H1 (cell line): Measurements from ENCODE around the gene HIPK1. TPM values are rescaled to one million over a fixed set of nuclear protein-coding genes. Genes with fewer than 3 reads are reported as not detected.

Source experiments
- CTCF ChIA-PET: fragments of 300-600 bp; sonication (Branson Sonifier 250); formaldehyde crosslinking; loops from one replicate; lab custom pipeline; 2021; ENCODE audit not compliant: partially characterized antibody; lab: Charles Lee
- POLR2A ChIA-PET: fragments of 300-600 bp; sonication (Branson Sonifier 250); formaldehyde crosslinking; loops from one replicate; lab custom pipeline; 2021; ENCODE audit warnings: inconsistent platforms; ENCODE audit not compliant: partially characterized antibody; lab: Charles Lee
- DNase-seq, 2 experiments: peaks; one replicate each; pipeline versions ENCODE4 v3.0.0 to v3.0.0-alpha.2; 2010 to 2022; ENCODE audit warnings: low spot score in 2 of 2, low read depth in 1 of 2, mixed read lengths in 1 of 2
- FAIRE-seq: peaks from 2 replicates; lab custom pipeline; 2011; peaks lifted over from hg19 to GRCh38; lab: Jason Lieb, UNC
- H2AFZ ChIP-seq: 2 replicates; pipeline ENCODE4 v1.8.1; 2012; ENCODE audit warnings: low read length, inconsistent platforms
- H2AK5ac ChIP-seq: 2 replicates; pipeline ENCODE4 v1.6.1; 2013; ENCODE audit warnings: low read depth, low read length
- H2BK120ac ChIP-seq: replicated peaks from 2 replicates; pipeline ENCODE3; 2013; ENCODE audit warnings: low read depth, low read length, inconsistent platforms
- H2BK12ac ChIP-seq: 2 replicates; pipeline ENCODE4 v1.6.1; 2013; ENCODE audit warnings: low read depth, low read length
- H2BK15ac ChIP-seq: 2 replicates; pipeline ENCODE4 v1.6.1; 2013; ENCODE audit warnings: low read length
- H2BK20ac ChIP-seq: 2 replicates; pipeline ENCODE4 v1.6.1; 2013; ENCODE audit warnings: low read length
- H2BK5ac ChIP-seq: 2 replicates; pipeline ENCODE4 v1.6.1; 2013; ENCODE audit warnings: low read depth, low read length
- H3K14ac ChIP-seq: 2 replicates; pipeline ENCODE4 v1.6.1; 2013; ENCODE audit warnings: inconsistent platforms; ENCODE audit not compliant: insufficient read length
- H3K18ac ChIP-seq: 2 replicates; pipeline ENCODE4 v1.6.1; 2013; ENCODE audit warnings: low read length; ENCODE audit errors: extremely low read depth
- H3K23ac ChIP-seq: 2 replicates; pipeline ENCODE4 v1.6.1; 2013; ENCODE audit warnings: inconsistent platforms; ENCODE audit not compliant: insufficient read length
- H3K23me2 ChIP-seq: 2 replicates; pipeline ENCODE4 v1.6.1; 2013; ENCODE audit warnings: low read depth, low read length
- H3K27ac ChIP-seq: 2 replicates; pipeline ENCODE4 v1.6.1; 2011; ENCODE audit warnings: low read depth, low read length, inconsistent platforms
- H3K27me3 ChIP-seq, 4 experiments: replicated peaks in 1 of 4; 1 replicate in 1 of 4; 2 replicates in 3 of 4; pipeline versions ENCODE4 v1.6.1 to v1.8.1; 2011 to 2013; ENCODE audit warnings: low read length in 3 of 4, mild to moderate bottlenecking in 3 of 4, inconsistent platforms in 2 of 4, mixed read lengths in 2 of 4, moderate library complexity in 1 of 4; ENCODE audit not compliant: control insufficient read depth in 3 of 4, insufficient read depth in 3 of 4; ENCODE audit errors: extremely low read depth in 1 of 4
- H3K36me3 ChIP-seq, 4 experiments: 2 replicates each; pipeline versions ENCODE4 v1.6.1 to v1.8.1; 2011 to 2013; ENCODE audit warnings: mild to moderate bottlenecking in 4 of 4, low read length in 3 of 4, moderate library complexity in 2 of 4, control low read depth in 1 of 4, inconsistent platforms in 1 of 4; ENCODE audit not compliant: insufficient read depth in 4 of 4, control insufficient read depth in 2 of 4
- H3K4ac ChIP-seq: replicated peaks from 2 replicates; pipeline ENCODE3; 2013; ENCODE audit warnings: low read length, low read depth, mixed read lengths, inconsistent platforms; ENCODE audit not compliant: insufficient read length
- H3K4me1 ChIP-seq, 4 experiments: replicated peaks in 1 of 4; 1 replicate in 1 of 4; 2 replicates in 3 of 4; pipeline versions ENCODE4 v1.6.1 to v1.8.1; 2011 to 2013; ENCODE audit warnings: low read length in 3 of 4, inconsistent platforms in 2 of 4, mixed read lengths in 1 of 4; ENCODE audit not compliant: insufficient read depth in 4 of 4, control insufficient read depth in 3 of 4
- H3K4me2 ChIP-seq, 2 experiments: 2 replicates each; pipeline versions ENCODE4 v1.6.1 to v1.8.1; 2011 to 2013; ENCODE audit warnings: low read depth in 2 of 2, low read length in 2 of 2, control low read depth in 1 of 2, inconsistent platforms in 1 of 2, mild to moderate bottlenecking in 1 of 2; ENCODE audit not compliant: insufficient read depth in 1 of 2
- H3K4me3 ChIP-seq, 4 experiments: fragments of 200-600, 300-600 bp in 1 of 4; sonication (generic), shearing (Covaris generic), sonication (Bioruptor Twin) in 1 of 4; 2 replicates each; pipeline versions ENCODE4 v1.5.1 to v1.8.1; 2011 to 2016; ENCODE audit warnings: low read length in 4 of 4, low read depth in 3 of 4, control low read depth in 2 of 4, inconsistent platforms in 2 of 4, mild to moderate bottlenecking in 2 of 4, mixed read lengths in 1 of 4, moderate library complexity in 1 of 4; ENCODE audit not compliant: insufficient read depth in 2 of 4; ENCODE audit errors: extremely low read depth in 1 of 4
- H3K56ac ChIP-seq: replicated peaks from 2 replicates; pipeline ENCODE3; 2013; ENCODE audit warnings: low read depth, mild to moderate bottlenecking, mixed read lengths, low read length, inconsistent platforms; ENCODE audit not compliant: insufficient read length
- H3K79me1 ChIP-seq: 2 replicates; pipeline ENCODE4 v1.6.1; 2013; ENCODE audit warnings: low read depth, low read length, control low read depth
- H3K79me2 ChIP-seq, 2 experiments: 2 replicates each; pipeline versions ENCODE4 v1.6.1 to v1.8.1; 2012 to 2013; ENCODE audit warnings: low read length in 2 of 2, mild to moderate bottlenecking in 2 of 2, inconsistent platforms in 1 of 2; ENCODE audit not compliant: insufficient read depth in 2 of 2, control insufficient read depth in 1 of 2
- H3K9ac ChIP-seq, 4 experiments: replicated peaks in 1 of 4; 1 replicate in 1 of 4; 2 replicates in 3 of 4; pipeline versions ENCODE4 v1.6.1 to v1.8.1; 2011 to 2013; ENCODE audit warnings: low read depth in 3 of 4, low read length in 3 of 4, control low read depth in 2 of 4, mild to moderate bottlenecking in 2 of 4, moderate library complexity in 2 of 4, inconsistent platforms in 1 of 4; ENCODE audit errors: extremely low read depth in 1 of 4
- H3K9me3 ChIP-seq, 2 experiments: 2 replicates each; pipeline versions ENCODE4 v1.6.1 to v1.8.1; 2012 to 2013; ENCODE audit warnings: mild to moderate bottlenecking in 2 of 2, moderate library complexity in 2 of 2, control low read depth in 1 of 2, inconsistent platforms in 1 of 2, low read depth in 1 of 2, low read length in 1 of 2, mixed read lengths in 1 of 2; ENCODE audit not compliant: insufficient read depth in 2 of 2
- H4K20me1 ChIP-seq, 2 experiments: replicated peaks in 1 of 2; 2 replicates each; pipeline versions ENCODE3 to v1.8.1; 2011 to 2013; ENCODE audit warnings: inconsistent platforms in 2 of 2, low read length in 2 of 2, mild to moderate bottlenecking in 1 of 2; ENCODE audit not compliant: insufficient read depth in 2 of 2, control insufficient read depth in 1 of 2
- H4K5ac ChIP-seq: 2 replicates; pipeline ENCODE4 v1.6.1; 2013; ENCODE audit warnings: low read length, low read depth, mixed read lengths, inconsistent platforms; ENCODE audit not compliant: insufficient read length
- H4K8ac ChIP-seq: 2 replicates; pipeline ENCODE4 v1.8.0; 2013; ENCODE audit warnings: mild to moderate bottlenecking, moderate library complexity, low read length, inconsistent platforms; ENCODE audit not compliant: insufficient read depth; ENCODE audit errors: extremely low read depth
- H4K91ac ChIP-seq: replicated peaks from 2 replicates; pipeline ENCODE3; 2013; ENCODE audit warnings: low read length, mixed read lengths, inconsistent platforms; ENCODE audit not compliant: insufficient read length
- ASH2L ChIP-seq: fragments of 200-600, 300-600 bp; sonication (generic); IDR thresholded peaks from one replicate; pipeline ENCODE4 v1.7.1; 2017; ENCODE audit warnings: low read length
- BACH1 ChIP-seq: IDR thresholded peaks from 2 replicates; pipeline ENCODE4 v1.6.1; 2012; ENCODE audit warnings: low read length, improper control_type of control experiment
- BCL11A ChIP-seq, 2 experiments: IDR thresholded peaks; one replicate each; pipeline ENCODE4 v1.6.1; 2011; ENCODE audit warnings: low read depth in 2 of 2, low read length in 2 of 2, mild to moderate bottlenecking in 2 of 2
- CEBPB ChIP-seq: IDR thresholded peaks from 2 replicates; pipeline ENCODE4 v1.6.1; 2012; ENCODE audit warnings: low read depth, low read length
- EGR1 ChIP-seq: IDR thresholded peaks from 2 replicates; pipeline ENCODE4 v1.6.1; 2011; ENCODE audit warnings: low read depth, low read length, borderline replicate concordance
- FOSL1 ChIP-seq: IDR thresholded peaks from 2 replicates; pipeline ENCODE4 v1.6.1; 2011; ENCODE audit warnings: mild to moderate bottlenecking, low read depth, low read length, moderate library complexity; ENCODE audit not compliant: insufficient read depth
- JUND ChIP-seq: IDR thresholded peaks from 2 replicates; pipeline ENCODE4 v1.6.1; 2011; ENCODE audit warnings: mild to moderate bottlenecking, improper control_type of control experiment, low read length
- KDM5A ChIP-seq: fragments of 200-600 bp; IDR thresholded peaks from 2 replicates; pipeline ENCODE4 v1.7.1; 2012; ENCODE audit warnings: mild to moderate bottlenecking, low read length, inconsistent platforms, mixed read lengths
- MAFK ChIP-seq: IDR thresholded peaks from 2 replicates; pipeline ENCODE4 v1.6.1; 2012; ENCODE audit warnings: low read depth, mild to moderate bottlenecking, improper control_type of control experiment, low read length
- RBBP5 ChIP-seq: IDR thresholded peaks from 2 replicates; pipeline ENCODE4 v1.7.1; 2012; ENCODE audit warnings: low read depth, mild to moderate bottlenecking, inconsistent platforms, low read length, moderate library complexity, borderline replicate concordance
- TCF12 ChIP-seq: IDR thresholded peaks from 2 replicates; pipeline ENCODE4 v1.6.1; 2011; ENCODE audit warnings: low read depth, mild to moderate bottlenecking, low read length
- polyA plus RNA-seq, 7 experiments: library from polyadenylated mRNA; depleted of rRNA in 3 of 7; stranded (reverse) in 5 of 7; unstranded in 2 of 7; fragments of >200 nt in 5 of 7; fragments of 200-250 nt in 2 of 7; gene quantifications; 1 replicate in 5 of 7; 2 replicates in 1 of 7; 4 replicates in 1 of 7; pipeline versions ENCODE4 v1.2.1 to v1.2.3, GENCODE V29; 2011 to 2013; ENCODE audit warnings: missing spikeins in 2 of 7, mixed read lengths in 2 of 7
- total RNA-seq: library from RNA; stranded (reverse); fragmentation: NEBNext Ultra II Directional; extraction: Animal tissue kit (Norgen Biotek cat#: 25700); gene quantifications from 2 replicates; pipeline ENCODE4 v1.2.1, GENCODE V29; 2021
- TF ChIP-seq, protein P1 (sequence below): IDR thresholded peaks from 2 replicates; pipeline ENCODE4 v1.6.1; 2012; ENCODE audit warnings: inconsistent platforms

HIPK1 gene
- total and polyA plus RNA-seq, 2 of the 8 experiments (the other 6 are each of a cell fraction or from before 2014, with no cell fraction given), result 46.2 to 64.3 TPM

DNA sequence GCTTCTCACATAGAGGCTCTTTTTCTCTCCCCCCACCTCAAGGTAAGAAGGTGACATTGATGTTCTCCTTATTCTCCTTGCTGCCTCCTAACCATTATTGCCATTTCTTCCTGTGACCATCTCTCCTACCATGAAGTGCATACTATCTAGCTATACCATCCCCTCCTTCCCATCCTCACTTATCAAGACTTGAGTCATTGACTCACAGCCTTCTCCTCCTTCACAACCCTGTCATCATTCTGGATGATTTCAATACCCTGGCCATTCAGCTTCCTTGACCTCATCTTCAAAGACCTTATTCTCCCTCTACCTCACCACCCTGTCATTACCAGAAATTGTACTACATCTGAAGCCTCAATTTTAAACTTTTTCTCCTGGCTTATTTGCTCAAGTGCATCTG is 10.9 kb upstream of the HIPK1 start:
- no peak overlapping the region for H3K23ac ChIP-seq
- no peak for DNase-seq
- no peaks in the 10 kb centered on the region for H3K9me3 ChIP-seq
- H2BK5ac ChIP-seq, result no peak overlapping the region
- no peak overlapping the region for H3K4me3 ChIP-seq
- H4K20me1 ChIP-seq, result no peaks in the 10 kb centered on the region
- no peak overlapping the region for H4K8ac ChIP-seq
- no peak for FAIRE-seq
- no peak overlapping the region for H4K91ac ChIP-seq
- no peak overlapping the region for H3K9ac ChIP-seq
- H3K4ac ChIP-seq, result no peak overlapping the region
- CTCF ChIA-PET, result interaction anchor here (0.6 kb wide), 1 partner anchor 162 kb away, joined by 3 read pairs; no protein-coding TSS in a partner anchor
- no peaks in the 10 kb centered on the region for H3K36me3 ChIP-seq
- no peak overlapping the region for H2BK15ac ChIP-seq
- no peaks in the 10 kb centered on the region for H3K27me3 ChIP-seq
- H2BK20ac ChIP-seq, result no peak overlapping the region
- no peak overlapping the region for H3K14ac ChIP-seq
- no peak overlapping the region for H2AFZ ChIP-seq
- POLR2A ChIA-PET, result interaction anchor here (0.8 to 1.4 kb wide), 2 partner anchors 9 to 12 kb away, joined by 3 to 4 read pairs; no protein-coding TSS in a partner anchor
- H3K4me1 ChIP-seq, result no peaks in the 10 kb centered on the region
- H3K79me2 ChIP-seq, result no peaks in the 10 kb centered on the region
- H3K79me1 ChIP-seq, result no peaks in the 10 kb centered on the region
- no peak overlapping the region for H2BK120ac ChIP-seq
- no peak overlapping the region for H2BK12ac ChIP-seq
- H2AK5ac ChIP-seq, result no peak overlapping the region
- H3K18ac ChIP-seq, result no peak overlapping the region
- H3K4me2 ChIP-seq, result no peak overlapping the region
- H3K27ac ChIP-seq, result no peak overlapping the region
- no peaks in the 10 kb centered on the region for H3K23me2 ChIP-seq
- H4K5ac ChIP-seq, result no peak overlapping the region
- no peak for TF ChIP-seq BACH1
- TF ChIP-seq RBBP5, result no peak
- no peak for TF ChIP-seq KDM5A
- TF ChIP-seq MAFK, result no peak
- TF ChIP-seq JUND, result no peak
- TF ChIP-seq ASH2L, result no peak
- TF ChIP-seq TCF12, result no peak
- no peak for TF ChIP-seq BCL11A (IDR thresholded peaks at IDR 0.05; ENCODE audit: low read depth in 2 of 2, low read length in 2 of 2)
- TF ChIP-seq FOSL1, result no peak
- no peak for TF ChIP-seq CEBPB
- TF ChIP-seq, protein P1, sequence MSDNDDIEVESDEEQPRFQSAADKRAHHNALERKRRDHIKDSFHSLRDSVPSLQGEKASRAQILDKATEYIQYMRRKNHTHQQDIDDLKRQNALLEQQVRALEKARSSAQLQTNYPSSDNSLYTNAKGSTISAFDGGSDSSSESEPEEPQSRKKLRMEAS, result no peak
- no peak for TF ChIP-seq EGR1
- no peak overlapping the region for H3K56ac ChIP-seq
